IMR-90 (cell line): ENCODE measurements around the gene OR2C3.

ENCODE experiments used
- BHLHE40 ChIP-seq: fragments of 150-350 bp; IDR thresholded peaks from 2 replicates; pipeline ENCODE4 v1.6.1; 2016; ENCODE audit warnings: mild to moderate bottlenecking, low read depth, low read length
- CHD1 ChIP-seq: IDR thresholded peaks from 2 replicates; pipeline ENCODE4 v1.6.1; 2012; ENCODE audit warnings: low read depth, low read length, improper control_type of control experiment
- CTCF ChIP-seq: conservative IDR thresholded peaks from 2 replicates; pipeline ENCODE4 v1.5.1; 2012; ENCODE audit warnings: mild to moderate bottlenecking, low read depth, low read length, improper control_type of control experiment
- ELK1 ChIP-seq: fragments of 150-350 bp; IDR thresholded peaks from 2 replicates; pipeline ENCODE4 v1.6.1; 2016; ENCODE audit warnings: low read depth, mild to moderate bottlenecking, low read length, moderate library complexity, borderline replicate concordance
- FOS ChIP-seq: fragments of 150-350 bp; IDR thresholded peaks from 2 replicates; pipeline ENCODE4 v1.6.1; 2016; ENCODE audit warnings: low read depth, low read length
- MAFK ChIP-seq: IDR thresholded peaks from 2 replicates; pipeline ENCODE4 v1.6.1; 2012; ENCODE audit warnings: low read depth, low read length, improper control_type of control experiment
- MAZ ChIP-seq: IDR thresholded peaks from 2 replicates; pipeline ENCODE4 v1.6.1; 2012; ENCODE audit warnings: low read depth, mild to moderate bottlenecking, low read length, improper control_type of control experiment, moderate library complexity, borderline replicate concordance
- MXI1 ChIP-seq: IDR thresholded peaks from 2 replicates; pipeline ENCODE4 v1.6.1; 2012; ENCODE audit warnings: low read depth, mild to moderate bottlenecking, low read length, moderate library complexity, borderline replicate concordance
- NFE2L2 ChIP-seq: fragments of 150-350 bp; IDR thresholded peaks from 2 replicates; pipeline ENCODE4 v1.6.1; 2016; ENCODE audit warnings: low read depth, mild to moderate bottlenecking, low read length
- POLR2A ChIP-seq: IDR thresholded peaks from 2 replicates; pipeline ENCODE4 v1.6.1; 2012; ENCODE audit warnings: mild to moderate bottlenecking, low read depth, low read length
- RAD21 ChIP-seq: IDR thresholded peaks from 2 replicates; pipeline ENCODE4 v1.6.1; 2012; ENCODE audit warnings: low read length, improper control_type of control experiment
- RCOR1 ChIP-seq: IDR thresholded peaks from 2 replicates; pipeline ENCODE4 v1.6.1; 2012; ENCODE audit warnings: mild to moderate bottlenecking, low read length, improper control_type of control experiment; ENCODE audit not compliant: insufficient replicate concordance
- RFX5 ChIP-seq: IDR thresholded peaks from 2 replicates; pipeline ENCODE4 v1.8.0; 2012; ENCODE audit warnings: low read depth, mild to moderate bottlenecking, low read length, moderate library complexity
- USF2 ChIP-seq: fragments of 150-350 bp; IDR thresholded peaks from 2 replicates; pipeline ENCODE4 v1.6.1; 2017; ENCODE audit warnings: mild to moderate bottlenecking, antibody characterized with exemption, low read length, low read depth

- TF ChIP-seq POLR2A = no peak
- TF ChIP-seq CTCF = no peak
- TF ChIP-seq RAD21 = no peak
- no peak for TF ChIP-seq BHLHE40
- TF ChIP-seq RCOR1 = no peak
- no peak for TF ChIP-seq USF2
- TF ChIP-seq RFX5 = no peak
- no peak for TF ChIP-seq CHD1
- no peak for TF ChIP-seq MAZ
- TF ChIP-seq MXI1 = no peak
- no peak for TF ChIP-seq FOS
- TF ChIP-seq NFE2L2 = no peak
- TF ChIP-seq ELK1 = no peak
- no peak for TF ChIP-seq MAFK
Measured at GRCh38 chr1:247496581-247497285, 39.5 kb downstream of the OR2C3 start.
